HepG2 (cell line): ENCODE data around the gene CEBPB.

Source experiments
- CHD2 ChIP-seq: IDR thresholded peaks from 2 replicates; pipeline ENCODE4 v1.6.1; 2011; ENCODE audit warnings: low read depth, low read length, improper control_type of control experiment
- ZFP62 ChIP-seq: sonication (generic); formaldehyde crosslinking; IDR thresholded peaks from 2 replicates; pipeline ENCODE4 v1.4.0; 2020; ENCODE audit warnings: missing genetic modification reagents
- TF ChIP-seq, protein P1 (sequence below), 2 experiments: sonication (generic) in 1 of 2; formaldehyde crosslinking in 1 of 2; IDR thresholded peaks; 2 replicates each; pipeline versions ENCODE4 v1.4.0 to v1.6.1; 2018 to 2020; ENCODE audit warnings: missing genetic modification reagents in 2 of 2, borderline replicate concordance in 1 of 2, low read depth in 1 of 2, mild to moderate bottlenecking in 1 of 2, missing biosample characterization in 1 of 2
- TF ChIP-seq, protein P2 (sequence below): sonication (generic); formaldehyde crosslinking; IDR thresholded peaks from 2 replicates; pipeline ENCODE4 v1.5.1; 2020; ENCODE audit warnings: mild to moderate bottlenecking, moderate library complexity, missing genetic modification reagents
- TF ChIP-seq, protein P3 (sequence below), 2 experiments: IDR thresholded peaks; 2 replicates each; pipeline ENCODE4 v1.6.1; 2011 to 2012; ENCODE audit warnings: low read length in 2 of 2, borderline replicate concordance in 1 of 2, low read depth in 1 of 2, mild to moderate bottlenecking in 1 of 2, moderate library complexity in 1 of 2

DNA sequence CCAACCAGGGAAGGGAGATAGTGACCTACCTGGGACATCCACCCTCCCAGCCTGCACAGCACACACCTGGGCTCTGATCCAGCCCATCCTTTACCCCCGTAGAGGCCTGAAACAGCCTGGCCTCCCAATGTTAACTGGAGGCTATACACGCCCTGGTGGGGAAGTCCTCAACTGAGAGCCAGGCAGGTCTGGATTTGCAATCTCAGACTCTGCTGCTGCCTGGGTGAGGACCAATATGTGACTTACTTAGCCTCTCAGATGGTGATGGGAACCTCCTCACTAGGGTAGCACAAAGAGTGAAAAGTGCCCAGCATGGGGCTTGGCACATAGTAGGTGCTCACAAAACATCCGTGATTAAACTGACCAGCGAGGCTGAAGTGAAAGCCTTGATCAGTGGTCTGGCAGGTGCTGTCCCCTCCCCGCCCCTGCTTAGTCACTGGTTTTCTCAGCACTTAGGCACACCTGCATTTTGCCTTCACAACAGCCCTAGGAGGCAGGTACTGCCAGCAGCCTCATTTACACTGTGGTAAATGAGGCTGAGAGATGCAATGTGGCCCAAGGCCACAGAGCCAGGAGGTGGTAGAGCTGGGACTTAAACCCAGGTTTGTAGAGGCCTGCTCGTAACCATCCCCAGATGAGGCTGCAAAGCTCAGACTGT, 49.5 kb upstream of the CEBPB start:
- TF ChIP-seq, protein P1, sequence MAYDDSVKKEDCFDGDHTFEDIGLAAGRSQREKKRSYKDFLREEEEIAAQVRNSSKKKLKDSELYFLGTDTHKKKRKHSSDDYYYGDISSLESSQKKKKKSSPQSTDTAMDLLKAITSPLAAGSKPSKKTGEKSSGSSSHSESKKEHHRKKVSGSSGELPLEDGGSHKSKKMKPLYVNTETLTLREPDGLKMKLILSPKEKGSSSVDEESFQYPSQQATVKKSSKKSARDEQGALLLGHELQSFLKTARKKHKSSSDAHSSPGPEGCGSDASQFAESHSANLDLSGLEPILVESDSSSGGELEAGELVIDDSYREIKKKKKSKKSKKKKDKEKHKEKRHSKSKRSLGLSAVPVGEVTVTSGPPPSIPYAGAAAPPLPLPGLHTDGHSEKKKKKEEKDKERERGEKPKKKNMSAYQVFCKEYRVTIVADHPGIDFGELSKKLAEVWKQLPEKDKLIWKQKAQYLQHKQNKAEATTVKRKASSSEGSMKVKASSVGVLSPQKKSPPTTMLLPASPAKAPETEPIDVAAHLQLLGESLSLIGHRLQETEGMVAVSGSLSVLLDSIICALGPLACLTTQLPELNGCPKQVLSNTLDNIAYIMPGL (CRISPR knock-in tag; IDR thresholded peaks at IDR 0.05; ENCODE audit: borderline replicate concordance in 1 of 2, low read depth in 1 of 2): no peak
- TF ChIP-seq, protein P2, sequence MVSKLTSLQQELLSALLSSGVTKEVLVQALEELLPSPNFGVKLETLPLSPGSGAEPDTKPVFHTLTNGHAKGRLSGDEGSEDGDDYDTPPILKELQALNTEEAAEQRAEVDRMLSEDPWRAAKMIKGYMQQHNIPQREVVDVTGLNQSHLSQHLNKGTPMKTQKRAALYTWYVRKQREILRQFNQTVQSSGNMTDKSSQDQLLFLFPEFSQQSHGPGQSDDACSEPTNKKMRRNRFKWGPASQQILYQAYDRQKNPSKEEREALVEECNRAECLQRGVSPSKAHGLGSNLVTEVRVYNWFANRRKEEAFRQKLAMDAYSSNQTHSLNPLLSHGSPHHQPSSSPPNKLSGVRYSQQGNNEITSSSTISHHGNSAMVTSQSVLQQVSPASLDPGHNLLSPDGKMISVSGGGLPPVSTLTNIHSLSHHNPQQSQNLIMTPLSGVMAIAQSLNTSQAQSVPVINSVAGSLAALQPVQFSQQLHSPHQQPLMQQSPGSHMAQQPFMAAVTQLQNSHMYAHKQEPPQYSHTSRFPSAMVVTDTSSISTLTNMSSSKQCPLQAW: no peak
- TF ChIP-seq CHD2: no peak
- TF ChIP-seq, protein P3, sequence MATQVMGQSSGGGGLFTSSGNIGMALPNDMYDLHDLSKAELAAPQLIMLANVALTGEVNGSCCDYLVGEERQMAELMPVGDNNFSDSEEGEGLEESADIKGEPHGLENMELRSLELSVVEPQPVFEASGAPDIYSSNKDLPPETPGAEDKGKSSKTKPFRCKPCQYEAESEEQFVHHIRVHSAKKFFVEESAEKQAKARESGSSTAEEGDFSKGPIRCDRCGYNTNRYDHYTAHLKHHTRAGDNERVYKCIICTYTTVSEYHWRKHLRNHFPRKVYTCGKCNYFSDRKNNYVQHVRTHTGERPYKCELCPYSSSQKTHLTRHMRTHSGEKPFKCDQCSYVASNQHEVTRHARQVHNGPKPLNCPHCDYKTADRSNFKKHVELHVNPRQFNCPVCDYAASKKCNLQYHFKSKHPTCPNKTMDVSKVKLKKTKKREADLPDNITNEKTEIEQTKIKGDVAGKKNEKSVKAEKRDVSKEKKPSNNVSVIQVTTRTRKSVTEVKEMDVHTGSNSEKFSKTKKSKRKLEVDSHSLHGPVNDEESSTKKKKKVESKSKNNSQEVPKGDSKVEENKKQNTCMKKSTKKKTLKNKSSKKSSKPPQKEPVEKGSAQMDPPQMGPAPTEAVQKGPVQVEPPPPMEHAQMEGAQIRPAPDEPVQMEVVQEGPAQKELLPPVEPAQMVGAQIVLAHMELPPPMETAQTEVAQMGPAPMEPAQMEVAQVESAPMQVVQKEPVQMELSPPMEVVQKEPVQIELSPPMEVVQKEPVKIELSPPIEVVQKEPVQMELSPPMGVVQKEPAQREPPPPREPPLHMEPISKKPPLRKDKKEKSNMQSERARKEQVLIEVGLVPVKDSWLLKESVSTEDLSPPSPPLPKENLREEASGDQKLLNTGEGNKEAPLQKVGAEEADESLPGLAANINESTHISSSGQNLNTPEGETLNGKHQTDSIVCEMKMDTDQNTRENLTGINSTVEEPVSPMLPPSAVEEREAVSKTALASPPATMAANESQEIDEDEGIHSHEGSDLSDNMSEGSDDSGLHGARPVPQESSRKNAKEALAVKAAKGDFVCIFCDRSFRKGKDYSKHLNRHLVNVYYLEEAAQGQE (IDR thresholded peaks at IDR 0.05; ENCODE audit: borderline replicate concordance in 1 of 2, low read depth in 1 of 2, low read length in 2 of 2): no peak
- TF ChIP-seq ZFP62 (CRISPR knock-in tag): no peak
